Astrocyte of the hippocampus (primary cell): ENCODE results near the gene PPP2R2C.

Experiments used
- DNase-seq: peaks from one replicate; pipeline ENCODE4 v3.0.0; 2011; ENCODE audit warnings: low read depth, low spot score

Gene PPP2R2C

DNA sequence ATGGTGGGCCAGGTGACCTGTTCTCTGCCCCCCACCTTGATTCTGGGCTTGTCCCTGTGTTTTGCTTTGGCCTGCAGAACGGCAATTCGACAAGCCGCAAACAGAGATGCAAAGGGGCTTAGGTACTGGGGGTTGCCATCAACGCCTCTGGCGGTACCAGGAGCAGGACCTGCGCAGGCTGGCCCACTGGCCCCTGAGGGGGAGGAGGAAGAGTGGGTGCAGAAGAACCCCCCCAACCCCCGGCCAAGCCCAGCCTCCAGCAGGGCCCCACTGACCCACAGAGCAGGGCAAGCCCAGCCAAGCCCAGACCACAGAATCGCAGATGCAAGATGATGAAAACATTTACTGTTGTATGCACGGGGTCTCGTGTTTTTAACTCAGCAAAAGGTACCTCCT is 89.4 kb downstream of the PPP2R2C start:
- no peak for DNase-seq

DNA sequence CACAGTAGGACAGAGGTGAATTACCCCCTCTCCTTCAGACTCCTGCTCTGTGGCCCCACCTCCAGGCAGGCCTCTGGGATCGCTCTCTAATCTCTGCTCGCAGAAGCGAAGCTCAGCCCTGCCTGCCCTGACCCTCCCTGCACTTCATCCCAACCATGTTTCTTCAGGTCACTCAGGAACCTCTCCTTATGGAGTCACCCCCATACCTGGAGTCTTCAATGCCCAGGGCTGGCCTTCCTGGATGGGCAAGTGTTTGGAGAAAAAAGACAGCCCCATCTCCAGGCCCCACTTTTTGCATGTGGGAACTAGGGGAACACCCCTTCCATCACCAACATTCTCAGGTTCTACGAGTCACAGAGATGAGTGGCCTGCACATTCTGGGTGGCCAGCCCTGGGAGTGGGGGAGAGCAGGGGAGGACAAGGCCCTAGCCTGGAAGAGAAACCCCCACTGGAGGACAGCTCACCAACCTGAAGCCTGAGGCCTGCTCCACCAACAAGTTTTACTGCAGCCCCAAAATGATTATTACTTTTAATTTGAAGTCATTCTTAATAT is 90.8 kb downstream of the PPP2R2C start:
- DNase-seq, result no peak

DNA sequence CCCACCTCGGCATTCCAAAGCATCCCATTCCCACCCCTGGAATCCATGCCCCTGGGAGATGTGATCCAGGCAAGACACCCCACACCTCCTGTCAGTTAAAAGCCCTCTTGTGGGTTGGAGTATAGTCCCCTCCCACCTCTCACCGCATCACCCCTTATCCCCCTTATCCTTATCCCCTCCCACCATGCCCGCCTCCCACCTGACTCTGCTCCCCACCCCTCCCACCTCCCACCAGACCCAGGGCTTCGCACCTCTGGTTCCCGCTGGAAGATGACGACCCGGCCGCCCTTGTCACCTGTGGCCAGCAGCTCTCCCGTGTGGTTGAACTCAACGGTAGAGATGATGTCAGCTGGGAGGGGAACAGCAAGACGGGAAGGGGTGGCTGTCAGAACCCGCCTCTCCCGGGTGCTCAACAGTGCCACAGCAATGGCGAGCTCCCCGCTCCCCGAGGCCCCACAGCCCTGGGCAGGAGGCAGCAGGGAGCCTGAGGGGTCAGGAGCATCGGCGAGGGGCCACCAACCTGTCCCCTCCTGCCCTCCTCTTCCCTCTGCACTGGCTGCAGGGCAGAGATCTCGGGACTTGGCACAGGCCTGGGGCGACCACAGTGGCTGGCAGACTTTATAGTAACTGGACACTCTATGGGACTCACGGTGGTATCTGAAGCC is 91.5 kb downstream of the PPP2R2C start:
- no peak for DNase-seq

DNA sequence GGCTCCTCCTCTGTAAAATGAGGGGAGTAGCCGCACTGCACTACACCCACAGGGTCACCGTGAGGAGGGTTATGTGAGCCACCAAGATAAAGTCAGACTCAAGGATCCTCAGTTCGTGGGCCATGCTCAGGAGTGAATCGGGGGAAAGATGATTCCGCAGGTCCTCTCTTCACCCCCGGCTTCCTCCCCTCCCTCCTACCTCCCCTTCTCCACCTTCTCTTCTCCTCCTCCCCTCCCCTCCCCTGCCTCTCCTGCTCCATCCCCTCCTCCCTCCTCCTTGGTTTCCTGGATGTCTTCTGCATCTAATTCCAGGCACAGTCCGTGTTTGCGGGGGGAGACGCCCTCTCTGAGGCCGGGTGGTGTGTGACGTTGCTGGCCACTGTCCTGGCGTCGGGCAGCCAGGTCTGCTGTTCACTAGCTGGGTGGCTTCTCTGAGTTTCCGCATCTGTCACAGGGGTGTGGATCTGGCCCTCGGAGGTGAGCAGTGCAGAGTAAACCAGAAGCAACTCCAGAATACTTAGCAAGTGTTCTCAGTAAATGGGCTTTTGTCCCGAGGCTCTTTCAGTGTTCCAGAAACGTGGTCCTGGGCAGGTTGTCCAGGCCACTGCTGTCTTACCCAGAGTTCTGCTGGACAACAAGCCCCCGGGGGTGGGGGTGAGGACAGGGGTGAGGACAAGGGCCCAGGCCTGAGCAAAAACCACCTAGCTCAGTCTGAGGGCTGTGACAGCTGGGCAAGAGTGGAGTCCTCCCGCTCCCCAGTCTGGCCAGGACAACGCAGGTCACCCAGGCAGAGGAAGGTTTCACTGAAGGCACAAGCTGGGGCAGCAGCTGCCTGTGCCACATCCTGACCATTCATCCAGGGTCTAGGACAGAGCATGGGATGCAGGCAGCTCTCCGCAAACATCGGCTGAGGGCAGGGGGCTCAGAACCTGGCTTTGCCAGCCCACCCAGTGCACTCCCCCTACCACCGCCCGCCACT is 92.4 kb downstream of the PPP2R2C start:
- no peak for DNase-seq

DNA sequence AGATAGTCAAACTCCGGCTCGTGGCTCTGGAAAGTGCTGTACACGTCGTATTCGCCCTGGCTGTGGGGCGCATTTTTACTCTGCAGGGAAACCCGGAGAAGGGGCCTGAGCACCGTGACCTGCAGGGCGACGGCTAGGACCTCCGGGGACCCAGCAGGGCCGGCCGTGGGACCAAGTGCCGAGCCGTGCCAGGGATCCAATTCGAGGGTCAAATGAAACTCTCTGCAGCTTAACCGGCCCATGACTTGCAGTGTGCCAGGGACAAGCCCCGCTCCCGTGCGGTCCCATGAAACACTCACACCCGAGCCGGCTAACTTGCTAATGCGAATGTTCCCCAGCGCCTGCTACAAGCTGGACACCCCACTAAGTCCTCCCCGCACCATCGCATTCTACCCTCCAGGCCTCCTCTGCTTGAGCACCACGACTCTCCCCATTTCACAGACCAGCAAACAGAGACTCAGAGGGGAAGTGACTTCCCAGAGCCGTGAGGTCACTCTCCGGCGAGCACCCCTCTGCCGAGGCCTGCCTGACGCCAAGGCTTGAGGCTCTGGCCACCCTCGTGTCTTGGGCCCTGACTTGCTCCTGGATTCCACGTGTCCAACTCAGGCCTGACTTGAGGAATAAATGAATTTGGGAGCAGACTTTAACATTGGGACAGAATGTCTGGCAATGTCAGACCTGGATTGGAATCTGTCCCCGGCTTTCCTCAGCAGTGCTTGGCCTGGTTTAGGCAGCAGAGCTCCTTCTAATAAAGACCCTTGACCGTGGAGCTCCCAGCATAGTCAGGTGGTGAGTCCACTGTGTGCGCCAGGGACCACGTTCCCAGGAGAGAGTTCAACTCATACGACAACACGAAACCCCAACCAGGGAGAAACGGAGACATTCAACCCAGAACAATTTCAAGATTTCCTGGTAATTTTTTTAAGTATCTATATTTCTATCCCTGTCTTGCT is 93.6 kb downstream of the PPP2R2C start:
- DNase-seq, result no peak

DNA sequence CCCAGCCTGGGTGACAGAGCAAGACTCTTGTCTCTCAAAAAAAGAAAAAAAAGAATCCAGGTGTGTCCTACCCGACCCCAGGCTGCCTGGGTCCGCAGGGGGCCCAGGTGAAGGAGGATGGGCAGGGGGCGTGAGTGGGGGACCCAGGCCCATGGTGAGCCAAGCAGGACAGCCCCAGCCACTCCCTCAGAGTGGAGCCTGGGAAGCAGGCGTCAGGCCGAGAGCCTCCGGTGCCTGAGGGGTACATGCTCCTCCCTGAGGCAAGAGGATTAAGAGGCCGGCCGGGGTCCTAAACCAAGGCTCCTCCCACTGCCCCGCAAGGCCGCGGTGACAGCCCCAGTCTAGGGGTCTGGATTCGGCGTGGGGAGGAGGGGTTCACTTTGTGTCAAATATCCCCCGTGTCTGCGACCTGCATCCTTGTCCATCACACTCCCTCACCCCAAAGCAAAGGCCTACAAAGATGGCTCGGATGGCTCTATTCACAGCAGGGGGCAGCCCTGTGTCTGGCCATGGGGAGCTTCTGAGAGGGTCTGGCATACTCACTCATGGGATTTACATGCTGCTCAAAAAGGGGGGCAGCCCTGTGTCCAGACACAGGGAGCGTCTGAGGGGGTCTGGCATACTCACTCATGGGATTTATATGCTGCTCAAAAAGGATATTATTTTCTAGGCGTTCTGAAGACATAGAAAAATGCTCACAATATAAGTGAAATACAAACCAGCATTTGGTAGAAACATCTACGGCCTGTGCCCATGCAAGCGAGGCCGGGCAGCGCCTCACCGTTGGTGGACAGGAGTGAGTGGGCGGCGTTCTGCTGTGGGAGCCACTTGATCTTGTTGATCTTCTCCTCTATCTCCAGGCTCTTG is 94.6 kb downstream of the PPP2R2C start:
- DNase-seq, result no peak

- no peak for DNase-seq
Observed at GRCh38 chr4:6375620-6376295, 96.7 kb downstream of the PPP2R2C start.

DNA sequence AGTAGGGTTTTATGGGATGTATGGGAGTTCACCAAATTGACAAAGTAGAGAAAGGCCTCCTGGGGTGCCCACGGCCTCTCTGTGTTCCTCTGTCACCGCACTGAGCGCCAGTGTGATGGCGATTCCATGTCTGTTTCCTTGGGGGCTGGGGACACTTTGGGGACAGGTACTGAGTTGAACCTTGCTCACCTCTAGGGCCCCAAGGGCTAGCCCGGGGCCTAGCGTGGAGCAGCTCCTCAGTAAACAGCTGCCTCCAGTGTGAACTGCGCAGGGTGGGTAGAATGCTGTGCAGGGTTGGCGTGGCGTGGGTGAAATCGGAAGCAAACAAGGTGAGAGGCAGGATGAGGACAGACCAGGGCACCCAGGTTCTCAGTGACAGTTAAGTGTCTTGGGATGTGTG is 97.8 kb downstream of the PPP2R2C start:
- DNase-seq, result no peak

DNA sequence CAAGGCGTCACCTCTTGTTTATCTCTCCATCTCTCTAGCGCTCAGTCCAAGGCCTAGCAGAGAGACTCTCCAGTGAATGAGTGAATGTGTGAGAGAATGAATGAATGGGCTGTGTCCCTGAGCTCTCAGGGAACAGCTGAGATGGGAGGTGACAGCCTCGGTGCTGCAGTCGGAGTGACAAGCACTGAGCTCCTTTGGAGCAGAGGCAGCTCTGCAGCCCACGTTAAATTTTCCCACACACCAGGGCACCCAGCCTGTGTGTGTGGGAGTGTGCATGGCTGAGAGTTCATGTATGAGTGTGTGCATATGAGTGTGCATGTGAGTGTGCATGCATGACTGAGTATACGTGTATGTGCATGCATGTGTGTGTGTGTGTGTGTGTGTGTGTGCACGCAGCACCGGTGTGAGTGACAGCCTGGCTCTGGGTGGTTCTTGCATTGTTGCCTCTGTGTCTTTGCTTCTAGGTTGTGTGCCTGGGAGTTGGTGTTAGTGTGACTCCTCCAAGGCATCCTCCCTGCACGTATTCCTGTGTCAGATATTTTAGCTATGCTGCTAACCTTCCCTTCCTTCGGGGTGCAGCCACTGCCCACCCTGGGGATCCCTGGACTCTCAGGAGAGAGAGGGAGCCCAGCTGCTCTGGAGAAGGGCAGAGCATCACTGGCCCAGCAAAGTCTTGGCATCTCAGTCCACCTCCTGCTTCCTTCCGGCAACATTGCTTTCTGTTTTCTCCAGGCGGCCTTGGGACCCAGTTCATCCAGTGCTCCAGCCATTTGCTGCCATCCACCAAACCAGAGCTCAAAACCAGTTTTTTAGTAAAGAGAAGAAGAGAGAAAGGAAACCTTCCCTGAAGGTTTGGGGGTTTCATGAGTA is 98.6 kb downstream of the PPP2R2C start:
- DNase-seq, result no peak

DNA sequence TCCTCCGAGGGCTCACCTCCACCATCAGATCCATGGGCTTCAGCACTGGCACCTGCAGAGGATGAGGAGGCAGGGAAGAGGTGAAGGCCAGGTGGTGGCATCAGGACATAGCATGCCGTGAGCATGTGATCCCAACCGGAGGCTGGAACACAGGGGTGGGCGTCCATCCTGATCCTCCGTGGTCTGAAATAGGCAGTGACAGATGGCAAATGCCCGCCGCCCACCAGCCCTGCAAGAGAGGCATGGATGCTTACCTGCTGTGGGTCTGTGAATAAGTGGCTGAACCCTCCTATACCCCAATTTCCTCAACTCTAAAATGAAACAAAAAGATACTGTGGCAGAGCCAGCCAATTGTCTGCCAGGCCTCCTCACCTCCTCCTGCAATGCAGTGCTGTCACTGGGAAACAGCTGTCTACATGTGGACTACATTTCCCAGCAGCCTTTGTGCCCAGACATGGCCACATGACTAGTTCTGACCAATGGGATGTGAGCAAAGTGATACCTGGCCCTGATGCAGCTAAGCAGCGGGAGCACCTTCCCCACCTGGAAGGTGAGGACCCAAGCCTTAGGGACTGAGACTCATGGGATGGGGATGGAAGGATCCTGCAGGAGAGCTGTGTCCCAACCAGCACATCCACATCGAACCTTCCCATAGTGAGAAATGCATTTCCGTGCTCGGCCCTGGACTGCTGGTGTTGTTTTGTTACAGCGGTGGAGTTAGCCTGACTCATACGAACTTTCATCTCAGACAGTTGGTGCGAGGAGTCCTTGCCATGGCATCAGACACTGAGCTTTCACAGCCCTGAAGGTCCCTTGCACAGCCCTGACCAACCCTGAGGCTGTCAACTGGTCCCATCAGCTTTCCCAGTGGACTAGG is 99.5 kb downstream of the PPP2R2C start:
- DNase-seq, result peak; percentile 36

DNA sequence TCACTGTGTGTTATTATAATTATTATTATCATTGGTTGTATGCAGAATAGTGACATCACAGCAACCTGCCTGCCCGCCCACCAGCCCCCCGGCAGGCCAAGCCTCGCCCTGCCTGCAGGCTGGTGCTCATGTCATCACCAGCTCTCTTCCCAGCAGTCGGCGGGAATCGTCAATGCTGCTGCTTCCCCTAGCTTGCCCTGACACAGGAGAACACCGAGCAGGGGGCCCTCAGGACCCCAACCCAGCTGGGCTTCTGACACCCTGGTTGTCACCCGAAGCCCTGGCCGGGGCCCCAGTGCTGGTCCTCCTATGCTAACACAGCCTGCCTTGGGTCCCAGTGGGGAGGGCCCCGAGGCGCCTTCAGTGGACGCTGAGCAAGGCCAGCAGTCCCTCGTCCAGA is 100.6 kb downstream of the PPP2R2C start:
- DNase-seq, result no peak

- no peak for DNase-seq
Observed at GRCh38 chr4:6371271-6371670, 101.1 kb downstream of the PPP2R2C start.

DNA sequence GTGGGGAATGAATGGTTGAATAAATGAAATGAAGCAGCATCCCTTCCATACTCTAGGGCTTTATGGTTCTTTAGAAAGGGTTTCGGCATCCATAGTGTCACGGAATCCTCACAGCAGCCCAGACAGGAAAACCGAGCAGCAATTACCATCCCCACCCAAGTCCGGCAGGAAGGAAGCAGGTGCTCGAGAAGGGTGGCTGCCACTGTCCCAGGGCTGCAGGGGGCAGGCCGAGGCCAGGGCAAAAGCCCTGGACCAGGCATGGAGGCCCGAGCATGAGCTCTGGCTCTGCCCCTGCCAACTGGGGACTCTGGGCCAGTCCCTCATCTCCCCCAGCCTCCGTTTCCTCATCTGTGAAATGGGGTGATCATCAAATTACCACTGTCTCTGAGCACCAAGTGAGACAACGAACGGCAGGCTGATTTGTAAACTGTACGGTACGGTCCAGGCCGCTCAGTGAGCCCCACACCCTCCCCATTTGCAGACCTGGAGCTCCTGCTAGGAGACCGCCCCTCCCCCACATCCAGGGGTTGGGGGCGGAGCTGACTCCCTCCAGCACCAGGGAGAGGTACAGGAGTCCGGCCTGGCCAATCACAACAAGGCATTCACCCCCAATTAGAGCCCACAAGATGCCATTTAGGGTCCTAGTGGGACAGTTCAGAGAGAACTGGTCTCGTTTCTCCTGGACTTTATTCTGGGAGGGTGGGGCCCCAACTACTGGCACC is 102.3 kb downstream of the PPP2R2C start:
- no peak for DNase-seq

- DNase-seq, result no peak
Observed at GRCh38 chr4:6369511-6369910, 102.9 kb downstream of the PPP2R2C start.

GRCh38 chr4:6369035-6369434 is 103.4 kb downstream of the PPP2R2C start:
- DNase-seq, result no peak

DNA sequence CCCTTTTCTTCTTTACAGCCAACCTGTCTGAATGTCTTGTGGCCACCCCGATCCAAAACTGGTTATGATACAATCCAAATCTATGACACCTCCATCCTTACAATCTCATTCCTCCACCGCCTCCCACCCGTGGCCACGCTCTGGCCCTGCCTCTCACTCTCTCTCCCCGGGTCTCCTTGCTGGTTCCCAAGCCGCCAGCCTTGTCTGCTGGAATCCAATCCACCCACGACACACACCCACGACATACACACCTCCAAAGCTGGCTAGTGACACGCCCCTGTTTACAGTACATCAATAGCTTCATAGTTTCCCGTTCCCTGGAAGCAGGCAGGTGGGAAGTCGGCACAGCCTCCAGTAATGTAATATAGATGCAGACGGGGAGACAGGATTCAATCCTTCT is 103.8 kb downstream of the PPP2R2C start:
- DNase-seq, result no peak

GRCh38 chr4:6368096-6368495 is 104.3 kb downstream of the PPP2R2C start:
- DNase-seq, result no peak
